Activated CD8-positive, alpha-beta T cell treated with anti-CD3 and anti-CD28 coated beads, Interleukin-2, amount 10 ng/mL, durations not matched to agents 7 days and 5 days (primary cell): ENCODE data around the gene PTGER2. TPM values are rescaled to one million over a fixed set of nuclear protein-coding genes. Genes with fewer than 3 reads are reported as not detected.

Experiments used
- ATAC-seq: fragments of 150-1000 bp; cut with Tn5 transposase; one replicate; pipeline ENCODE4 v1.10.0; 2021; ENCODE audit warnings: moderate library complexity
- CTCF ChIA-PET: fragments of 350-600 bp; sonication (Branson Sonifier 250); formaldehyde crosslinking; loops from one replicate; lab custom pipeline; 2021; ENCODE audit warnings: antibody characterized with exemption; lab: Charles Lee
- POLR2A ChIA-PET: fragments of 350-600 bp; sonication (Branson Sonifier 250); formaldehyde crosslinking; loops from one replicate; lab custom pipeline; 2021; ENCODE audit warnings: antibody characterized with exemption; lab: Charles Lee
- DNase-seq: peaks from one replicate; pipeline ENCODE4 v3.0.0-alpha.2; 2020
- H3K27ac Mint-ChIP-seq: one replicate; pipeline ENCODE4 v1.8.0; 2021; ENCODE audit warnings: mild to moderate bottlenecking, mixed read lengths
- H3K27me3 Mint-ChIP-seq: one replicate; pipeline ENCODE4 v1.8.0; 2021; ENCODE audit warnings: low read depth, mixed read lengths
- H3K36me3 Mint-ChIP-seq: one replicate; pipeline ENCODE4 v1.8.0; 2021; ENCODE audit warnings: low read depth, mixed read lengths
- H3K4me1 Mint-ChIP-seq: one replicate; pipeline ENCODE4 v1.8.0; 2021; ENCODE audit warnings: low read depth, mixed read lengths
- H3K4me3 Mint-ChIP-seq: one replicate; pipeline ENCODE4 v1.8.0; 2021; ENCODE audit warnings: mild to moderate bottlenecking, mixed read lengths
- H3K9me3 Mint-ChIP-seq: one replicate; pipeline ENCODE4 v1.8.0; 2022; ENCODE audit warnings: mixed read lengths; ENCODE audit not compliant: insufficient read depth
- total RNA-seq, 2 experiments: library from RNA; stranded (reverse); gene quantifications; one replicate each; pipeline ENCODE4 v1.2.3, GENCODE V29; 2021

PTGER2 gene
- total RNA-seq, 2 experiments from 2014 or later = 116 to 119 TPM

DNA sequence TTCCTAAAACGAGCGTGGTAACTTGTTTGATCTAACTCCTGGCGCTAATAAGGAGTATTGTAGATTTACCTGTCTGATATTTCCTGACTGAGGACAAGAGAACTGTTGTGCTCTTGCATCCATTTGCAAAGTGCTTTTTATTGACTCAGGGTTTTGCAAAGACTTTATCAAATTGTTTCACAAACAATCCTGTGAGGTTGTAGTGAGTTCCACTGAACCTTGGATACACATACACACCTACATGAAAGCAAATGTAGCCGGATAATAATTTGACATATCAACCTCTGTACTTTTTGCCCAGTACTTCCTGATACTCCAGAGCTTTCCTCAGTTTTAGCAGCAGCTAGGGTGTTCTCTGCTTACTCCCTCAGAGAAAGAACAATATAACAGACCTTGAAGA lies 6.7 kb upstream of the PTGER2 start:
- ATAC-seq = no peak
- peaks cover 71% of the 10 kb centered on the region for H3K4me1 Mint-ChIP-seq

DNA sequence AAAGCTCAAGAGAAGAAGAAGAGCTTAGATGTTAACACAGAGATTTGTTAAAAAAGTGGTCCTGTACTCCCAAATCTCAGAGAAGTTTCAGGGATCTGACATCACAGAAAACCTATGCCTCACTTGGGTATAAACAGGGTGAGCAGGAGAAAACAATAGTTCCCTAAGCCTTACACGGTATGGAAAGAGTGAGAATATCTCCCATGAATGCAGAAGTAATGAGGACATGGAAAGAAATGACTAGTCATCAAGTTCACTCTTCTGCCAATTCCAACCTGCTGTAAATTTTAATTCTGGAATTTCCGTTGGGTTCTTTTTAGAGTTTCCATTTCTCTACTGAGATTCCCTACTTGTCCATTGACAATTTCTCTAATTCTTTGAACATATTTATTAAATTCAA lies 6.2 kb upstream of the PTGER2 start:
- H3K4me3 Mint-ChIP-seq = no peak overlapping the region
- H3K4me1 Mint-ChIP-seq = peaks cover 70% of the 10 kb centered on the region

More for the DNA sequence above, 6.7 kb upstream of the PTGER2 start:
- H3K9me3 Mint-ChIP-seq = no peaks in the 10 kb centered on the region
- ChIA-PET POLR2A (interaction anchor here (1.7 kb wide), 1 partner anchor 11 kb away, joined by 5 read pairs; no protein-coding TSS in a partner anchor), CTCF (interaction anchor here (1.1 to 1.6 kb wide), 2 partner anchors 94 to 169 kb away, joined by 3 to 6 read pairs; no protein-coding TSS in a partner anchor)
- peak overlapping the region; percentile 21 for H3K27ac Mint-ChIP-seq
- H3K36me3 Mint-ChIP-seq = peaks cover 77% of the 10 kb centered on the region
- no peak overlapping the region for H3K4me3 Mint-ChIP-seq
- DNase-seq = peak; percentile 0
- no peaks in the 10 kb centered on the region for H3K27me3 Mint-ChIP-seq

DNA sequence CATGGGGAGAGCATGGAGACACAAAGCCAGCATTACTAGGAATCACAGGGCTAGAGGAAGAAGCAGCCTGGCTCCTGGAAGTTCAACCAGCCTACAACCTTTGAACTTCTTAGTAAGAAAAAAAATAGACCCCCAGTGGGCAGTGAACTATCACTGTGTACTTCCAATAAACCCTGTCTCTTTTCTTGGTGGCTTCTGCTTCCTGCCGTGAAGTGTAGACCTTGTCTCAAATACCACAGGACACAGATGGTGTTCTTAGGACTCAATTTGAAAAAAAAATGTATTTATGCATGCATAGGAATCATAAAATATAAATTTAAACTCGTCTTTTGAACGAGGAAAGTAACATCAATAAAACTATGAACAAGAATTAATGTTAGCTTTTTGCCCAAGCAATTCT lies 3.6 kb upstream of the PTGER2 start:
- H3K36me3 Mint-ChIP-seq = peaks cover 84% of the 10 kb centered on the region
- DNase-seq (no peak), ATAC-seq (no peak)
- POLR2A ChIA-PET = no interaction called here
- H3K27me3 Mint-ChIP-seq = no peaks in the 10 kb centered on the region
- H3K4me1 Mint-ChIP-seq = peaks cover 61% of the 10 kb centered on the region
- peak overlapping the region; percentile 97 for H3K4me3 Mint-ChIP-seq
- no peaks in the 10 kb centered on the region for H3K9me3 Mint-ChIP-seq
- CTCF ChIA-PET = interaction anchor here (1.0 to 2.7 kb wide), 4 partner anchors 9 to 90 kb away, joined by 3 to 13 read pairs (median 8); no protein-coding TSS in a partner anchor
- H3K27ac Mint-ChIP-seq = peak overlapping the region; percentile 77

More for the DNA sequence above, 6.2 kb upstream of the PTGER2 start:
- no peaks in the 10 kb centered on the region for H3K27me3 Mint-ChIP-seq
- peaks cover 77% of the 10 kb centered on the region for H3K36me3 Mint-ChIP-seq
- CTCF ChIA-PET = interaction anchor here (1.6 to 2.7 kb wide), 2 partner anchors 7 to 93 kb away, joined by 6 to 10 read pairs; no protein-coding TSS in a partner anchor
- ATAC-seq (no peak), DNase-seq (no peak)
- POLR2A ChIA-PET = interaction anchor here (1.7 kb wide), 1 partner anchor 11 kb away, joined by 5 read pairs; no protein-coding TSS in a partner anchor
- no peaks in the 10 kb centered on the region for H3K9me3 Mint-ChIP-seq
- no peak overlapping the region for H3K27ac Mint-ChIP-seq

DNA sequence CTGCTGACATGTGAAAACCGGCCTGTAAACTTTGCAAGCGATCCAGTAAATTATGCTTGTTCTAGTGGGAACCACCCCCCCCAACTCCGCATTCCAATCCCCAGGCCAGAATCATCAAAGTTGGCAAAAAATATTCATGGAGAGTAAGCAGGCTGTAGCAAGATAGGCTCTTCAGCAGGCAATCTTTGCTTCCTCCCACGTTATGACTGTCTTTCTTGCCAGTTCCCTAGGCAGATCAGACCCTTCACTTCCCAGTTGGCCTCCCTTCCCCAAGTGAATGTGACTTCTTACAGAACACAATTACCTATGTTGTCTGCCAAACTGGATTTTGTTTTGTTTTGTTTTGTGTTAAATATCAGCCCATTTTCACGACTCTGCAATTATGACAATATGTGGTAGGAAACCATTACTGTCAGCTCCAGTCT lies 1.2 kb upstream of the PTGER2 start:
- H3K27ac Mint-ChIP-seq = peak overlapping the region; percentile 98
- peak overlapping the region; percentile 97 for H3K4me3 Mint-ChIP-seq
- ATAC-seq = no peak
- no peaks in the 10 kb centered on the region for H3K9me3 Mint-ChIP-seq
- H3K27me3 Mint-ChIP-seq = no peaks in the 10 kb centered on the region
- ChIA-PET POLR2A (interaction anchor here (0.6 to 11.2 kb wide), 8 partner anchors 8 to 380 kb away, joined by 3 to 120 read pairs (median 4); no protein-coding TSS in a partner anchor), CTCF (interaction anchor here (0.6 to 7.3 kb wide), 6 partner anchors 9 to 210 kb away, joined by 3 to 63 read pairs (median 6); no protein-coding TSS in a partner anchor)
- no peak for DNase-seq
- peaks cover 54% of the 10 kb centered on the region for H3K4me1 Mint-ChIP-seq
- peaks cover 95% of the 10 kb centered on the region for H3K36me3 Mint-ChIP-seq

DNA sequence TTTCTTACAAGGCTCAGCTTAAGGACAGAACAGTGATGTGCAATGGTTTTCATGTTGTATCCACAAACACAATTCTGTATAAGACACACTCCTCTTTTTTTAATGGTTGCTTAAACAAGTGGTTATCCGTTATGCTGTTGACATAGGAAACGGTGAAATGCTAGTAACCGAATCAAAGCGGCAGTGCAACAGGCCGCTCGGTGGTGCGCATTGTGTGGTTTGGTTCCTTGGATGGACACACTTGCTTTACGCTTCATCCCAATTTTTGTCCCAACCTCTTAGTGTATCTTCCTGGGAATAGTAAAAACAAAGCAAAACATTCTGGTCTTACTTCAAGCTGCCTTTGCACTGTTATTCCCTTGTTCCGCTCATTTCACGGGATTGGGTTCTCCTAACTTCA lies 650 bp upstream of the PTGER2 start:
- Mint-ChIP-seq H3K36me3 (peaks cover 94% of the 10 kb centered on the region), H3K27me3 (no peaks in the 10 kb centered on the region), H3K4me1 (peaks cover 53% of the 10 kb centered on the region), H3K9me3 (no peaks in the 10 kb centered on the region), H3K27ac (peak overlapping the region; percentile 98), H3K4me3 (peak overlapping the region; percentile 97)
- DNase-seq (peak; percentile 29), ATAC-seq (no peak)
- CTCF ChIA-PET = interaction anchor here (0.6 to 7.3 kb wide), 8 partner anchors 9 to 209 kb away, joined by 3 to 63 read pairs (median 6); no protein-coding TSS in a partner anchor
- POLR2A ChIA-PET = interaction anchor here (1.0 to 11.2 kb wide), 10 partner anchors 9 to 241 kb away, joined by 3 to 120 read pairs (median 8); partner anchors contain the start of genes GPR137C and TXNDC16

DNA sequence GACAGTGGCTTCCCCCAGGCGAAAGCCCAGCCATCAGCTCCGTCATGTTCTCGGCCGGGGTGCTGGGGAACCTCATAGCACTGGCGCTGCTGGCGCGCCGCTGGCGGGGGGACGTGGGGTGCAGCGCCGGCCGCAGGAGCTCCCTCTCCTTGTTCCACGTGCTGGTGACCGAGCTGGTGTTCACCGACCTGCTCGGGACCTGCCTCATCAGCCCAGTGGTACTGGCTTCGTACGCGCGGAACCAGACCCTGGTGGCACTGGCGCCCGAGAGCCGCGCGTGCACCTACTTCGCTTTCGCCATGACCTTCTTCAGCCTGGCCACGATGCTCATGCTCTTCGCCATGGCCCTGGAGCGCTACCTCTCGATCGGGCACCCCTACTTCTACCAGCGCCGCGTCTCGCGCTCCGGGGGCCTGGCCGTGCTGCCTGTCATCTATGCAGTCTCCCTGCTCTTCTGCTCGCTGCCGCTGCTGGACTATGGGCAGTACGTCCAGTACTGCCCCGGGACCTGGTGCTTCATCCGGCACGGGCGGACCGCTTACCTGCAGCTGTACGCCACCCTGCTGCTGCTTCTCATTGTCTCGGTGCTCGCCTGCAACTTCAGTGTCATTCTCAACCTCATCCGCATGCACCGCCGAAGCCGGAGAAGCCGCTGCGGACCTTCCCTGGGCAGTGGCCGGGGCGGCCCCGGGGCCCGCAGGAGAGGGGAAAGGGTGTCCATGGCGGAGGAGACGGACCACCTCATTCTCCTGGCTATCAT lies 663 bp downstream of the PTGER2 start:
- ATAC-seq = peak; percentile 31
- no peaks in the 10 kb centered on the region for H3K9me3 Mint-ChIP-seq
- ChIA-PET CTCF (interaction anchor here (1.0 to 7.3 kb wide), 7 partner anchors 10 to 158 kb away, joined by 3 to 63 read pairs (median 7); no protein-coding TSS in a partner anchor), POLR2A (interaction anchor here (0.5 to 11.2 kb wide), 11 partner anchors 9 to 454 kb away, joined by 3 to 120 read pairs (median 7); partner anchors contain the start of genes GNG2, GPR137C and TXNDC16)
- H3K4me3 Mint-ChIP-seq = peak overlapping the region; percentile 97
- no peaks in the 10 kb centered on the region for H3K27me3 Mint-ChIP-seq
- peak; percentile 62 for DNase-seq
- peak overlapping the region; percentile 98 for H3K27ac Mint-ChIP-seq
- H3K4me1 Mint-ChIP-seq = peaks cover 55% of the 10 kb centered on the region
- H3K36me3 Mint-ChIP-seq = peaks cover 95% of the 10 kb centered on the region

DNA sequence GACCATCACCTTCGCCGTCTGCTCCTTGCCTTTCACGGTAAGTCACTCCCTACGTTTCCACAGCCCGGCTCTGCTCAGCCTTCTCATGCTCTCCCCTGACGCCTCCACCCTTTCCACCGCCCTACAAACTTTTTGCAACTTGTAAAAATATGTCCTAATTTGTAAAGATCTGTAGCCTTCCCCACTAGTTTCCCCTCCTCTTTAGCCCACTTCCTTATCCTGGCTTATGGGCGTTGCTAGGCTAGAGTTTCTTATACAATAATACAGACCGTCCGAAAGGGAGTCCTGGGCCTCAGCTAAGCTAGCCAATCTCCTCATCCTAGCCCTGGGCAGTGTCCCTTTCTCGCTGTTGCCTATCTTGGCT lies 1.2 kb downstream of the PTGER2 start:
- peaks cover 3% of the 10 kb centered on the region for H3K9me3 Mint-ChIP-seq
- ChIA-PET POLR2A (interaction anchor here (2.1 to 11.2 kb wide), 4 partner anchors 10 to 90 kb away, joined by 8 to 120 read pairs (median 31); no protein-coding TSS in a partner anchor), CTCF (interaction anchor here (1.0 to 7.3 kb wide), 3 partner anchors 10 to 88 kb away, joined by 3 to 63 read pairs (median 29); no protein-coding TSS in a partner anchor)
- H3K4me1 Mint-ChIP-seq = peaks cover 56% of the 10 kb centered on the region
- no peaks in the 10 kb centered on the region for H3K27me3 Mint-ChIP-seq
- ATAC-seq (peak; percentile 9), DNase-seq (peak; percentile 56)
- peaks cover 96% of the 10 kb centered on the region for H3K36me3 Mint-ChIP-seq
- peak overlapping the region; percentile 97 for H3K4me3 Mint-ChIP-seq
- peak overlapping the region; percentile 98 for H3K27ac Mint-ChIP-seq

DNA sequence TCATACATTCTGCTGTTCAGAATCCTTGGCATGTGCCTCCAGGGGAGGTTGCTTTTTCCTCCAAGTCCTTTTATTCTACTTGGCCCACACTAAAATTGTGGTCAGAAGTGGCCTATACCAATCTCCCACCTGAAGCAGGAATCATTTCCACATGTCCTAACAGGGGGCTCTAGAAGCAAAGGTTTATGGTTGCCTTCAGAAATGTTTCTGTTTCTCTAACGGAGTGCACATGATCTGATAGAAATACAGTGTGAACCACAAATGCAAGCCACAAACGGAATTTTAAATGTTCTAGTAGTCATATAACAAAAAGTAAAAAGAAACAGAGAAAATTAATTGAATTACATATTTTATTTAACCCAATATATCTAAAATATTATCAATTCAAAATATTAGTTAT lies 4.0 kb downstream of the PTGER2 start:
- Mint-ChIP-seq H3K4me3 (peak overlapping the region; percentile 97), H3K4me1 (peaks cover 56% of the 10 kb centered on the region), H3K27me3 (no peaks in the 10 kb centered on the region), H3K36me3 (peaks cover 96% of the 10 kb centered on the region), H3K27ac (peak overlapping the region; percentile 85), H3K9me3 (peaks cover 28% of the 10 kb centered on the region)
- CTCF ChIA-PET = interaction anchor here (1.1 to 7.3 kb wide), 9 partner anchors 7 to 97 kb away, joined by 3 to 63 read pairs (median 7); no protein-coding TSS in a partner anchor
- POLR2A ChIA-PET = interaction anchor here (0.9 to 11.2 kb wide), 6 partner anchors 9 to 374 kb away, joined by 3 to 120 read pairs (median 5); no protein-coding TSS in a partner anchor
- ATAC-seq = no peak
- DNase-seq = peak; percentile 38

DNA sequence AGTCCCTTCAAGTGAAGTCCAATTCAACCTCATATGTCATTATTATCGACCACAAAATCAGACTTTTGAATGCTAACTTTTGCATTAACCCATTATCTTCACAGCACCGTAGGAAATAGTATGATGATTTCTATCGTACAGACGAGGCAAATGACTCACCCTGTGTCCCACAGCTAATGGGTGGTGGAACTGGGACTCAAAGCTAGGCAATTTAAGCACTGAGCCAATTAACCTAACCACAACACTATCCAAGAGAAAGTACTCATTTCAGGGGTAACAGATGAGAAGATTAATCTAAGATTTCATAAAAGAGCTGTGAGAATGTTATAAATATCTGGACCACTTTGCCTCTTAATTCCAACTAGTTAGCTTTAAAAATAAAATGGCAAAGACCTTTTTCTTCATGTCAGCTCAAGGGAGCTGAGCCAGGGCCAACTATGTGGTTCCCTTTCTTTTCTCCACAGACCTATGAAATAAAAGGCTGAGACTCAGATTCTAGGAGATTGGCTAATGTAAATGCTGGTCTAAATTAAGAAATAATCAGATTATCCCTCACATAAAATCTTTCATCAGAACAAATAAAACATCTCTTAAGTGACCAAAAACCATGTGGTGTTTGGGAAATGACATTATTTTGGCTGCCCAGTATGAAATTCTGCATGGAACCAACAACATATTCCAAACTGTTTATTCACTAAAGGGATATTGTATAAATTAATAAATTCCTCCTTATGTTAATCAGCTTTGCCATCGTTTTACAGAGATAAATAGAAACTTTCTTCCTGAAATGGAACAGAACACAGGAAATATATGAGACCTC lies 4.9 kb downstream of the PTGER2 start:
- Mint-ChIP-seq H3K36me3 (peaks cover 96% of the 10 kb centered on the region), H3K27ac (peak overlapping the region; percentile 82), H3K4me3 (peak overlapping the region; percentile 80), H3K4me1 (peaks cover 63% of the 10 kb centered on the region), H3K9me3 (peaks cover 28% of the 10 kb centered on the region), H3K27me3 (no peaks in the 10 kb centered on the region)
- ATAC-seq (no peak), DNase-seq (no peak)
- ChIA-PET POLR2A (interaction anchor here (1.4 to 11.2 kb wide), 4 partner anchors 8 to 82 kb away, joined by 4 to 120 read pairs (median 8); no protein-coding TSS in a partner anchor), CTCF (interaction anchor here (0.7 to 7.3 kb wide), 10 partner anchors 8 to 154 kb away, joined by 3 to 63 read pairs (median 5); no protein-coding TSS in a partner anchor)

DNA sequence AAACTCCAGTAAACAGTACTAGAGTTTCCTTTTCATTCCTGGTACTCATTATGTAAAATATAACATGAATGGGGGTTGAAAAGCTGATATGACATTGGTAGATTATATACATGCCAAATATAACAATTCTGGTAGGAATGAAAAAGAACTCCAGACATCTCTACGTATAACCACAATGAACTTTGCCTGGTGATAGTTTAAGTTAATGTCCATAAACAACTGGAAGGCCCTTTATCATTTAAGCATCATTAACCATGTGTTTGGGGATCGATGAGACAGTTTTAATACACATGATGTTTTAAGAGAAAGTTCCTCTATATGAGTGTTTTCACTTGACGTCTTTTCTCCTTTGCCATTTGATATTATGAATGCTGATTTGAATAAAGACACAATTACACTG lies 5.8 kb downstream of the PTGER2 start:
- POLR2A ChIA-PET = interaction anchor here (11.2 kb wide), 1 partner anchor 32 kb away, joined by 120 read pairs; no protein-coding TSS in a partner anchor

More for the DNA sequence above, 5.8 kb downstream of the PTGER2 start:
- DNase-seq = no peak
- Mint-ChIP-seq H3K4me3 (peak overlapping the region; percentile 80), H3K9me3 (peaks cover 32% of the 10 kb centered on the region), H3K4me1 (peaks cover 72% of the 10 kb centered on the region), H3K27me3 (no peaks in the 10 kb centered on the region), H3K36me3 (peaks cover 98% of the 10 kb centered on the region), H3K27ac (peak overlapping the region; percentile 82)
- no peak for ATAC-seq
- CTCF ChIA-PET = interaction anchor here (1.5 to 7.3 kb wide), 7 partner anchors 10 to 153 kb away, joined by 3 to 63 read pairs (median 6); no protein-coding TSS in a partner anchor
